ENCODE data around the gene PHYH.

DNA sequence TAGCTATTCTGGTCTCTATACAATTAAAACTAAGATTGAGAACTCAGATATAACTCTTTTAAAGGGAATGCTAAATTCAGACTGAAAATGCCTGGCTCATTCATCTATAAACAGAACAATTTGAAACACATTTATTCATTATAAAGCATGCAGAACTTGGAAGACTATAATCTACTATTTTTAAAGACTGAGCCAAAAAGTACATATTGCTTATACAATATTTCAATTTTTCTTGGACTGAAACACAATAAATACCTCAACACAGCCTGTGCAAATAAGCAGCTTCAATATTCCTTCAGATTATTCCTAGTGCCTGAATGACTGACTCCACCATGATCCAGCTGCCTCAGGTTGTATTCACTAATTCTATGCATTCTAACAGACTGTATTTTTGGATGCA is 15.5 kb upstream of the PHYH start:
- no peak for TF ChIP-seq POLR2A (IDR thresholded peaks at IDR 0.05)
- TF ChIP-seq, protein P1, sequence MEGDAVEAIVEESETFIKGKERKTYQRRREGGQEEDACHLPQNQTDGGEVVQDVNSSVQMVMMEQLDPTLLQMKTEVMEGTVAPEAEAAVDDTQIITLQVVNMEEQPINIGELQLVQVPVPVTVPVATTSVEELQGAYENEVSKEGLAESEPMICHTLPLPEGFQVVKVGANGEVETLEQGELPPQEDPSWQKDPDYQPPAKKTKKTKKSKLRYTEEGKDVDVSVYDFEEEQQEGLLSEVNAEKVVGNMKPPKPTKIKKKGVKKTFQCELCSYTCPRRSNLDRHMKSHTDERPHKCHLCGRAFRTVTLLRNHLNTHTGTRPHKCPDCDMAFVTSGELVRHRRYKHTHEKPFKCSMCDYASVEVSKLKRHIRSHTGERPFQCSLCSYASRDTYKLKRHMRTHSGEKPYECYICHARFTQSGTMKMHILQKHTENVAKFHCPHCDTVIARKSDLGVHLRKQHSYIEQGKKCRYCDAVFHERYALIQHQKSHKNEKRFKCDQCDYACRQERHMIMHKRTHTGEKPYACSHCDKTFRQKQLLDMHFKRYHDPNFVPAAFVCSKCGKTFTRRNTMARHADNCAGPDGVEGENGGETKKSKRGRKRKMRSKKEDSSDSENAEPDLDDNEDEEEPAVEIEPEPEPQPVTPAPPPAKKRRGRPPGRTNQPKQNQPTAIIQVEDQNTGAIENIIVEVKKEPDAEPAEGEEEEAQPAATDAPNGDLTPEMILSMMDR (IDR thresholded peaks at IDR 0.05 in 4 of 5, conservative IDR thresholded peaks at IDR 0.05 in 1 of 5): no peak

Data from gastrocnemius medialis (tissue), 4 donors.